ENCODE results near the gene LIN7A.

- TF ChIP-seq CTCF (IDR thresholded peaks at IDR 0.05), result no peak
- no peak for TF ChIP-seq POLR2A (IDR thresholded peaks at IDR 0.05)
Observed at GRCh38 chr12:80818878-80819277, 118.9 kb downstream of the LIN7A start.
